SH-SY5Y (cell line): ENCODE measurements around the gene VAMP7.

ENCODE experiments used
- GATA2 ChIP-seq: IDR thresholded peaks from 2 replicates; pipeline ENCODE4 v1.6.1; 2011; ENCODE audit warnings: mild to moderate bottlenecking, low read depth, low read length
- GATA3 ChIP-seq: IDR thresholded peaks from 2 replicates; pipeline ENCODE4 v1.6.1; 2011; ENCODE audit warnings: low read depth, mild to moderate bottlenecking, low read length, moderate library complexity

GRCh38 chrX:155899366-155899765 lies 18.2 kb downstream of the VAMP7 start:
- TF ChIP-seq GATA3: no peak
- no peak for TF ChIP-seq GATA2
